Prostate gland (tissue), 2 donors: ENCODE data around the gene ZNF383.

Source experiments
- POLR2A ChIP-seq: fragments of 450-650 bp; IDR thresholded peaks from one replicate; pipeline ENCODE4 v1.6.1; 2016; ENCODE audit warnings: antibody characterized with exemption, mild to moderate bottlenecking
- POLR2AphosphoS5 ChIP-seq: sonication (generic); formaldehyde crosslinking; IDR thresholded peaks from one replicate; pipeline ENCODE4 v1.6.1; 2017; ENCODE audit warnings: antibody characterized with exemption
- TF ChIP-seq, protein P1 (sequence below), 4 experiments: fragments of 200-600 bp in 2 of 4; fragments of 450-650 bp in 2 of 4; sonication (generic) in 2 of 4; IDR thresholded peaks; 1 replicate in 3 of 4; 2 replicates in 1 of 4; pipeline ENCODE4 v1.5.1; 2016 to 2019; ENCODE audit warnings: antibody characterized with exemption in 4 of 4, mild to moderate bottlenecking in 2 of 4, moderate library complexity in 2 of 4

DNA sequence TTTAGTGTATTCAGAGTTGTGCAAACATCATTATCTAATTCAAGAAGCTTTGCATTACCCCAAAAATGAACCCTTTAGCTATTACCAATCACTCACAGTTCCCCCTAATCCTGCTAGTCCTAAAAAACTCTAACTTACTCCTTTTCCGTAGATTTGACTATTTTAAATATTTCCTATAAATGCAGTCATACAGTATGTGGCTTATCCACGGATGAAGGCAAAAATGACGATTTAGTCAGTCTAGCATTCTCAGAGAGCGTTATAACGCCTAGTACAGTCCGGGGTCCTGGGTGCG lies 587 bp upstream of the ZNF383 start:
- TF ChIP-seq, protein P1, sequence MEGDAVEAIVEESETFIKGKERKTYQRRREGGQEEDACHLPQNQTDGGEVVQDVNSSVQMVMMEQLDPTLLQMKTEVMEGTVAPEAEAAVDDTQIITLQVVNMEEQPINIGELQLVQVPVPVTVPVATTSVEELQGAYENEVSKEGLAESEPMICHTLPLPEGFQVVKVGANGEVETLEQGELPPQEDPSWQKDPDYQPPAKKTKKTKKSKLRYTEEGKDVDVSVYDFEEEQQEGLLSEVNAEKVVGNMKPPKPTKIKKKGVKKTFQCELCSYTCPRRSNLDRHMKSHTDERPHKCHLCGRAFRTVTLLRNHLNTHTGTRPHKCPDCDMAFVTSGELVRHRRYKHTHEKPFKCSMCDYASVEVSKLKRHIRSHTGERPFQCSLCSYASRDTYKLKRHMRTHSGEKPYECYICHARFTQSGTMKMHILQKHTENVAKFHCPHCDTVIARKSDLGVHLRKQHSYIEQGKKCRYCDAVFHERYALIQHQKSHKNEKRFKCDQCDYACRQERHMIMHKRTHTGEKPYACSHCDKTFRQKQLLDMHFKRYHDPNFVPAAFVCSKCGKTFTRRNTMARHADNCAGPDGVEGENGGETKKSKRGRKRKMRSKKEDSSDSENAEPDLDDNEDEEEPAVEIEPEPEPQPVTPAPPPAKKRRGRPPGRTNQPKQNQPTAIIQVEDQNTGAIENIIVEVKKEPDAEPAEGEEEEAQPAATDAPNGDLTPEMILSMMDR (IDR thresholded peaks at IDR 0.05): no peak
- TF ChIP-seq POLR2A (no peak), POLR2AphosphoS5 (no peak)
